Aorta (tissue), 5 donors: ENCODE measurements around the gene DAZAP2. TPM values are rescaled to one million over a fixed set of nuclear protein-coding genes. Genes with fewer than 3 reads are reported as not detected.
A peak's percentile ranks its signal among the peaks of the same experiment; 100 is the strongest.

Source experiments
- ATAC-seq: fragments of 200-7000 bp; cut with Tn5 transposase; one replicate; pipeline ENCODE4 v1.9.1; 2022; ENCODE audit warnings: moderate library complexity; ENCODE audit not compliant: low FRiP score
- DNase-seq, 2 donors: peaks; one replicate each; pipeline ENCODE4 v3.0.0-alpha.2; 2020
- H3K27ac ChIP-seq, 2 donors: one replicate each; pipeline ENCODE4 v1.5.1; 2013; ENCODE audit warnings: low read length in 2 of 2, mild to moderate bottlenecking in 2 of 2, moderate library complexity in 2 of 2, control low read depth in 1 of 2, inconsistent platforms in 1 of 2, low read depth in 1 of 2
- H3K27me3 ChIP-seq, 2 donors: one replicate each; pipeline ENCODE4 v1.6.1; 2013; ENCODE audit warnings: control low read depth in 1 of 2, low read length in 1 of 2, mild to moderate bottlenecking in 1 of 2, moderate library complexity in 1 of 2; ENCODE audit not compliant: insufficient read depth in 2 of 2, control insufficient read depth in 1 of 2
- H3K36me3 ChIP-seq, 2 donors: one replicate each; pipeline ENCODE4 v1.6.1; 2013; ENCODE audit warnings: control low read depth in 1 of 2, low read length in 1 of 2, mild to moderate bottlenecking in 1 of 2; ENCODE audit not compliant: insufficient read depth in 2 of 2, control insufficient read depth in 1 of 2
- H3K4me1 ChIP-seq, 2 donors: one replicate each; pipeline ENCODE4 v1.6.1; 2013; ENCODE audit warnings: low read length in 2 of 2, control low read depth in 1 of 2, mild to moderate bottlenecking in 1 of 2, moderate library complexity in 1 of 2; ENCODE audit not compliant: insufficient read depth in 2 of 2, control insufficient read depth in 1 of 2
- H3K4me3 ChIP-seq, 2 donors: one replicate each; pipeline ENCODE4 v1.5.1; 2013; ENCODE audit warnings: low read length in 2 of 2, control low read depth in 1 of 2, mild to moderate bottlenecking in 1 of 2
- H3K9me3 ChIP-seq: one replicate; pipeline ENCODE4 v1.6.1; 2013; ENCODE audit warnings: mild to moderate bottlenecking, low read length; ENCODE audit not compliant: control insufficient read depth
- WGBS, 2 donors: extraction: QIAGEN DNeasy Blood & Tissue Kit; methylation state at CpG; one replicate each; pipeline ENCODE4 v1.1.7; 2013; 5-methylcytosine and 5-hydroxymethylcytosine counted together
- intact Hi-C, 2 donors: fragments of 100-400 bp; cut with DNase I; formaldehyde crosslinking; loops; one replicate each; pipeline versions ENCODE4 v1.14.2 to v1.15.0; 2022
- long read RNA-seq, 2 donors: library from polyadenylated mRNA; unstranded; transcript quantifications; one replicate each; pipeline ENCODE4 v2.0.0, GENCODE V29; 2020 to 2021
- polyA plus RNA-seq, 2 donors: library from polyadenylated mRNA; stranded (reverse); fragments of 200-250 nt; gene quantifications; one replicate each; pipeline ENCODE4 v1.2.3, GENCODE V29; 2013
- total RNA-seq, 2 donors: library from RNA; stranded (reverse); fragmentation: NEBNext Ultra II Directional; extraction: Animal tissue kit (Norgen Biotek cat#: 25700); gene quantifications; one replicate each; pipeline ENCODE4 v1.2.1, GENCODE V29; 2021
- donor health status: healthy with polysubstance abuse.
- donor health status: Bipolar disorder and iron deficiency.
- donor health status: DM: no; HTN: no; CAD: no.
- donor health status: DM: no; HTN: no; CAD: no.
- donor health status: DM: yes; HTN: yes; CAD: no.

Gene DAZAP2, protein sequence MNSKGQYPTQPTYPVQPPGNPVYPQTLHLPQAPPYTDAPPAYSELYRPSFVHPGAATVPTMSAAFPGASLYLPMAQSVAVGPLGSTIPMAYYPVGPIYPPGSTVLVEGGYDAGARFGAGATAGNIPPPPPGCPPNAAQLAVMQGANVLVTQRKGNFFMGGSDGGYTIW
- total RNA-seq (100 to 1,000 TPM; 167 to 171 TPM), polyA plus RNA-seq (100 to 1,000 TPM; 271 to 311 TPM)
- long read RNA-seq, donor 1, transcript DAZAP2-201 (4 exons, 2,598 nt) = major isoform, 831 of 934 reads
- long read RNA-seq, donor 1, transcript DAZAP2-214 (2 exons, 3,664 nt) = minor isoform, 12 of 934 reads
- long read RNA-seq, donor 1, transcript DAZAP2-202 (4 exons, 1,117 nt) = minor isoform, 11 of 934 reads
- long read RNA-seq, donor 1, transcript DAZAP2-206 (2 exons, 598 nt) = minor isoform, 19 of 934 reads
- long read RNA-seq, donor 1, partial matches to known transcripts = 40 of 934 reads
- long read RNA-seq, donor 1, other reads (novel, unspliced or antisense) = 16 of 934 reads
- long read RNA-seq, donor 2, transcript DAZAP2-201 (4 exons, 2,598 nt) = major isoform, 98 of 128 reads
- long read RNA-seq, donor 2, partial matches to known transcripts = 1 of 128 reads
- long read RNA-seq, donor 2, other reads (novel, unspliced or antisense) = 27 of 128 reads

DNA sequence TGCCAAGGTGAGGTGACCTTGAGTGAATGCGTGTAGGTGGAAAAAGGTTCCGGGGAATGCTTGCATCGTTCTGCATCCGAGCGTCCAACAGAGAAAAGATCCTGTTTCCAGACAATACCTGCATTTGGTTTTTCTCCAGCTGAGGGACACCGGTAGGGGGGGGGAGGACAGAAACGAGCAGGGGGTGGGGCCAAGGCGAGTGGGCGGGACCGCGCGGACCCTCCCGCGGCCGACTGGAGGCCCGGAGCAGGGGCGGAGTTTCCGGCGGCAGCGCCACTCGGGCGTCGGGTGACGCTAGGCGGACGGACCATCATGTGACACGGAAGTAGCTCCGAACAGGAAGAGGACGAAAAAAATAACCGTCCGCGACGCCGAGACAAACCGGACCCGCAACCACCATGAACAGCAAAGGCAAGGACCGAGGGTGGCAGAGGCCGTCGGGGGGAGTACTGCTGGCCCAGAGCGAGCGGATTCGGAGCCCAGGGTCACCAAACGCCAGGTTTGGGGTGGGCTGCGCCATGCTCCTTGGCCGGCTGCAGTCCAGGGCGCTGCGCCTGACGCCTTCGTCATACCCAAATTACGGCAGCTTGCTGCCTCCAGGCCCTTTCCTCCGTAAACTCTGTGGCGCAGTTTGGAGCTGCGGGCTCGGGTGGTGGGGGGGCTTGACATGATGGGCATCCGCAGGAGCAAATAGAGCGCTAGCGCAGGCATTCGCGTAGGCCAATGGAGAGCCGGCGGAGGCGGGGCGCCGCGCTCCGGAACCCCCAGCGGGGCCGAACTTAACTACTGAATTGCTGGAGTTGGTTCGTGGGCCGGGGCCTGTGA is at the start of gene DAZAP2:
Gene DAZAP2, plus strand, starts transcription at position 317 of the 825 bp plus-strand sequence. Its CDS starts 82 bp downstream, at position 399.
- intact Hi-C loops = loop anchor here (2.0 to 5.0 kb wide), 3 partner anchors 20 to 156 kb away; partner anchors contain the start of genes TFCP2 (in 2 of the 2), CSRNP2 (in 1 of the 2) and POU6F1 (in 1 of the 2)
- WGBS, 2 donors = 0 to 1% methylated on average over 67 to 70 of the region's 70 CpGs
- peak; percentile 98 for DNase-seq

DNA sequence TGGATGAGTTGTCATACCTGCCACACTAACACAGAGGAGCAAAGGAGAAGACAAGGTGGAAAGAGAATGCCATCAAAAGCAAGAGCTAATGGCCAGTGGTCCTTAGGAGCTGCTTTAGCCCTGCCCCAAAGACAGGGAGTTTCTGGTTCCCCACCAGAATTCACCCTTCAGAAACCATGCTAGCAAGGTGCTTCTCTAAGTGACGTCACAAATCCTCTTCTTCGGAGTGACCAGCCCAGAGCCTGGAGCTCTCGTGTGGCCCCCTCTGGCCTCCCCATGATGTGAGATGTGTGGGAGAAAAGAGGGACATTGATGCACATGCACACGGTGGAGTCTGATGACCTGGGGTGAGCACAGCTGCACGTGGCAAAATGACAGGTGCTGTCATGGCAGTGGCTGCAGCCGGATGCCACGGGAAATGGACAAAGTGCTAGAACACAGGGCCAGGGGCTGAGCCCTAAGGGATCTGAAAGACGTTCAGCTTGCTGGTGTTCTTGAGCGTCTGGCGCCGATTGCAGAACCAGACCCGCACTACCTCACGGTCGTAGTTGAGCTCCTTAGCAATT is 48.8 kb upstream of the DAZAP2 start:
- WGBS, 2 donors = 86 to 88% methylated on average over 14 of the region's 14 CpGs
- Histone ChIP-seq H3K4me3 (no peak overlapping the region), H3K36me3 (peaks cover 0 to 2% of the 10 kb centered on the region in 2 donors), H3K9me3 (no peaks in the 10 kb centered on the region), H3K27me3 (no peaks in the 10 kb centered on the region), H3K27ac (no peak overlapping the region), H3K4me1 (no peaks in the 10 kb centered on the region)
- ATAC-seq = no peak
- peak in 1 of 2 donors; percentile 44 for DNase-seq
- intact Hi-C loops = no loop called here

More for the DNA sequence above, at the start of gene DAZAP2:
- Histone ChIP-seq H3K27ac (peak within 1 kb of the TSS; percentile 92 to 97), H3K36me3 (peaks cover 10 to 11% of the 10 kb centered on the region in 2 donors), H3K9me3 (no peaks in the 10 kb centered on the region), H3K4me3 (peak within 1 kb of the TSS; percentile 72 to 80), H3K4me1 (no peaks in the 10 kb centered on the region), H3K27me3 (no peaks in the 10 kb centered on the region)
- peak; percentile 99 for ATAC-seq

DNA sequence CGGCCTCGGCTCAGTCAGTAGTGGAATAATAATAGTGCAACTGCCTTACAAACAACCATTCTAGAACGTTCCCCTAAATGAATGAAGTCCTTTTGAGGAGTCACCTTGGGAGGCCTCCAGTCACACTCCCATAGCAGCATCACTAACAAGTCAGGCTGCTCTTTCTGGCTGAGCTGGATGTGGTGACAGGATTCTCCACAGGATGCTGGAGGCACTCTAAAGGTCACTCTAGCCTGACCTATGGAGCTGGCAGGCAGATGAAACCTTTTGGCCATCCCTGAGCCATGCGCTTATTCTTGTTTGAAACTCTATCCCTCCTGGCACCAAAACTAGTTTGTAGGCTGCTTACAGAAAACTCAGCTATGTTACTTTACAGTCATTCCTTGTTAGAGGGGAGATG is 47.8 kb upstream of the DAZAP2 start:
- no peaks in the 10 kb centered on the region for H3K27me3 ChIP-seq
- WGBS, 2 donors = 75 to 80% methylated on average over 4 of the region's 4 CpGs
- H3K9me3 ChIP-seq = no peaks in the 10 kb centered on the region
- no peak for DNase-seq
- no peak overlapping the region for H3K27ac ChIP-seq
- intact Hi-C loops = no loop called here
- peaks cover 0 to 2% of the 10 kb centered on the region in 2 donors for H3K36me3 ChIP-seq
- H3K4me3 ChIP-seq = no peak overlapping the region
- ATAC-seq = no peak
- H3K4me1 ChIP-seq = no peaks in the 10 kb centered on the region

DNA sequence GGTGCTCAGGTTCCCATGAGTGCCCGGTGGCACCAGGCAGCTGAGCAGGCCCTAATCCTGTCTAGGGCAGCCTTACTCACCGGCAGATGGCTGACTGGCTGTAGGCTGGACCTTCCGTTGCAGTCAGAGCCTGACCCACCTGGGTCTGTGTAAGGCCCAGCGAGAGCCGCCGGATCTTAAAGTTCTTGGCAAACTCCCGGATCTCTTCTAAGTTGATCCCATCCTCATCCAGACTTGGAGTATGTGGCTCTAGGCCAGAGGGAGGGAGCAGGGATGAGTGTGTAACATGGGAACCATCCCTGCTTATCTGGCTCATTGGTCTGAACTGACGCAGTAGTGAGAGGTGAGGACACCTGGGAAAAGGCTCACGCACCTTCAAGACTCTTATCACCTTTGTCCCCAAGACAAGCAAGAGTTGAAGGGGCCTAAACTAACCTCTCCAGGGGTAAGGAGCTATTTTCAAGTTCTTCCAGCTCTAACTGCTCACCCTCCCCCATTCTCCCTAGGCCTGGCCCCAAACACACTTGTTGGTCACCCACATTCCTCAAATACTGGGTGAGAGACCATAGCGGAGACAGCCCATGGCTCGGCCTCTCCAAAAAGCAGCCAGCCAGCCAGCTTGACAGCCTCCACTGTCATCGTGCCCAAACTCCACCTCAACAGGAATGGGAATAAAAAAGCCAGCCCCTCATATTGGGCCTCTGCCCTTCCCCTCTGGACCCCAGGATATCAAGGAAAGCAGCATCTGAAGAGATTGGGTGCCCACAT is 46.9 kb upstream of the DAZAP2 start:
- no peak for ATAC-seq
- H3K36me3 ChIP-seq = peaks cover 0 to 2% of the 10 kb centered on the region in 2 donors
- DNase-seq = no peak

DNA sequence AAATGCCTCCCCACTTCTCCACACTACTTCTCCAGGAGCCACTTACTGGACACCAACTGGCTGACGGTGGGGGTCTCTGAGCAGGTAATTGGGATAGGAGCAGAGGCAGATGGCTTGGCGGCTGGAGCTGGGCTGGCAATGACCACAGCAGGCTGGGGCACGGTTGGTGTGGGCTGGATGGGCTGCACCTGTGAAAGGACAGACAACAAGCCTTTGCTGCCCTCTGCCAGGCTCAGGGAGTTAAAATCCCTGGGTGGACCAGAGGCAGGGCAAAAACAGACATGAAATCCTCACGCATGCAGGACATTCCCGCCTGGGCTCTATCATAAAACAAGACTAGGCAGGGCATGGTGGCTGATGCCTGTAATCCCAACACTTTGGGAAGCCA is 46.3 kb upstream of the DAZAP2 start:
- no peaks in the 10 kb centered on the region for H3K9me3 ChIP-seq
- ATAC-seq = no peak
- no peak for DNase-seq
- no peak overlapping the region for H3K4me3 ChIP-seq
- H3K27me3 ChIP-seq = no peaks in the 10 kb centered on the region
- intact Hi-C loops = no loop called here
- no peak overlapping the region for H3K27ac ChIP-seq
- H3K4me1 ChIP-seq = no peaks in the 10 kb centered on the region
- peaks cover 0 to 2% of the 10 kb centered on the region in 2 donors for H3K36me3 ChIP-seq
- WGBS, 2 donors = 89 to 91% methylated on average over 5 of the region's 5 CpGs

More for the DNA sequence above, 46.9 kb upstream of the DAZAP2 start:
- no peaks in the 10 kb centered on the region for H3K4me1 ChIP-seq
- no peaks in the 10 kb centered on the region for H3K27me3 ChIP-seq
- WGBS, 2 donors = 89 to 92% methylated on average over 12 of the region's 12 CpGs
- intact Hi-C loops = no loop called here
- no peak overlapping the region for H3K27ac ChIP-seq
- H3K9me3 ChIP-seq = no peaks in the 10 kb centered on the region
- H3K4me3 ChIP-seq = no peak overlapping the region

DNA sequence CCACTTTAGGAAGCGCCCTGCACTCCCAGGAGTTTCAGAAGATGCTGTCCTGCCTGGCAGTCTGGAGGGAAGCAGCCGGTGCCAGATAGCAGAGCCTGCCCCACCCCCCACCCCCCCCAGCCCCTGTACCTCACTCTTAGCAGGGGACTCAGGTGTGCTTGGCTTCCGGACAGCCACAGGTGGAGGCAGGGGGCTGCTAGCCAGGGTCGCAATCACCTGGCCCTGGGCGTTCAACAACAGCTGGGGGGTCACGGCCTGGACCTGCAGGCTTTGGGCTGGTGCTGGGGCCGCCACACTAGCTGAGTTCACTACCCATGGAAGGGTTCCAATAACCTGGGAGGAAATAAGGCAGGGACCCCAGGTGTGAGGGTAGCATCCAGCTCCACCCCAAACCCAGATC is 42.8 kb upstream of the DAZAP2 start:
- no peaks in the 10 kb centered on the region for H3K27me3 ChIP-seq
- intact Hi-C loops = no loop called here
- 92 to 95% methylated on average over 7 of the region's 7 CpGs for WGBS, 2 donors

DNA sequence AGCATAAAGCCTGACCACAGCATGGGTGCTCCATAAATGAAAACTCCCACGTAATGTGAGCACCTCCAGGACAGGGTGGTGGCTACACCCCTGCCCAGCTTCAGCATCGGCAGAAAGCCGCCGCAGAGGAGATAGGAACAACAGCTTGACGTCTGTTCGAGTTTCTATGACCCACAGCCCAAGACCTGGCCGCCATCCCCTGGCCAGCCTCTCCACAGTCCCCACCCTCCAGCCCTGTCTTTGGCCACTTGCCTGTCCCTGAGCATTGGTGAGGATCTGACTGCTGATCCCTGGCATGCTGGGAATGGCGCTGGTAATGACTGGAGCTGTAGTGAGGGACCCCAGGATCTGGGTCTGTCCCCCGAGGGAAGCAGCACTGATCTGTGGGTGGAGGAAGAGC is 42.1 kb upstream of the DAZAP2 start:
- no peak for DNase-seq
- no peak for ATAC-seq

More for the DNA sequence above, 42.8 kb upstream of the DAZAP2 start:
- Histone ChIP-seq H3K36me3 (no peaks in the 10 kb centered on the region), H3K4me1 (no peaks in the 10 kb centered on the region), H3K4me3 (no peak overlapping the region), H3K27ac (no peak overlapping the region), H3K9me3 (no peaks in the 10 kb centered on the region)
- ATAC-seq = no peak
- DNase-seq = no peak

More for the DNA sequence above, 42.1 kb upstream of the DAZAP2 start:
- no peak overlapping the region for H3K27ac ChIP-seq
- no peak overlapping the region for H3K4me3 ChIP-seq
- intact Hi-C loops = no loop called here
- H3K4me1 ChIP-seq = no peaks in the 10 kb centered on the region
- 89 to 92% methylated on average over 9 of the region's 9 CpGs for WGBS, 2 donors
- no peaks in the 10 kb centered on the region for H3K27me3 ChIP-seq
- no peaks in the 10 kb centered on the region for H3K9me3 ChIP-seq
- no peaks in the 10 kb centered on the region for H3K36me3 ChIP-seq
